ENCODE measurements around the gene CYB561.

- TF ChIP-seq POLR2A (IDR thresholded peaks at IDR 0.05) (no peak), CTCF (IDR thresholded peaks at IDR 0.05) (no peak)
Measured at GRCh38 chr17:63454915-63455314, 8.8 kb upstream of the CYB561 start.

All from lower leg skin (tissue), 3 donors.